ENCODE data around the gene UACA.

Gene UACA

GRCh38 chr15:70627734-70628548 lies 135.4 kb downstream of the UACA start:
- DNase-seq (ENCODE audit: extremely low spot score), result no peak
- ChIA-PET POLR2A (interaction anchor here (0.9 kb wide), 1 partner anchor 26 kb away, joined by 3 read pairs; no protein-coding TSS in a partner anchor), CTCF (interaction anchor here (1.5 kb wide), 1 partner anchor 13 kb away, joined by 3 read pairs; no protein-coding TSS in a partner anchor)

GRCh38 chr15:70627322-70627721 lies 136.0 kb downstream of the UACA start:
- no peak for TF ChIP-seq CTCF (IDR thresholded peaks at IDR 0.05; ENCODE audit: control extremely low read depth, extremely low read depth, low read depth, missing control alignments)
- no peak for DNase-seq (ENCODE audit: extremely low spot score)
- ChIA-PET CTCF (interaction anchor here (1.5 kb wide), 1 partner anchor 13 kb away, joined by 3 read pairs; no protein-coding TSS in a partner anchor), POLR2A (interaction anchor here (0.9 kb wide), 1 partner anchor 26 kb away, joined by 3 read pairs; no protein-coding TSS in a partner anchor)

More at GRCh38 chr15:70627734-70628548, 135.4 kb downstream of the UACA start:
- TF ChIP-seq CTCF (IDR thresholded peaks at IDR 0.05; ENCODE audit: control extremely low read depth, extremely low read depth, low read depth, missing control alignments), result no peak

- DNase-seq (ENCODE audit: extremely low spot score), result peak; percentile 47
- POLR2A ChIA-PET, result no interaction called here
- CTCF ChIA-PET, result interaction anchor here (0.9 kb wide), 1 partner anchor 19 kb away, joined by 3 read pairs; no protein-coding TSS in a partner anchor
- no peak for TF ChIP-seq CTCF (IDR thresholded peaks at IDR 0.05; ENCODE audit: control extremely low read depth, extremely low read depth, low read depth, missing control alignments)
These were observed 137.9 kb downstream of the UACA start for GRCh38 chr15:70625438-70625837.

- ChIA-PET POLR2A (no interaction called here), CTCF (interaction anchor here (0.9 kb wide), 1 partner anchor 18 kb away, joined by 3 read pairs; no protein-coding TSS in a partner anchor)
- no peak for TF ChIP-seq CTCF (IDR thresholded peaks at IDR 0.05; ENCODE audit: control extremely low read depth, extremely low read depth, low read depth, missing control alignments)
- no peak for DNase-seq (ENCODE audit: extremely low spot score)
These were observed 138.3 kb downstream of the UACA start for GRCh38 chr15:70625011-70625410.

- TF ChIP-seq CTCF (IDR thresholded peaks at IDR 0.05; ENCODE audit: control extremely low read depth, extremely low read depth, low read depth, missing control alignments), result no peak
- ChIA-PET POLR2A (no interaction called here), CTCF (interaction anchor here (1.6 kb wide), 1 partner anchor 10 kb away, joined by 3 read pairs; no protein-coding TSS in a partner anchor)
- DNase-seq (ENCODE audit: extremely low spot score), result no peak
These were observed 144.4 kb downstream of the UACA start for GRCh38 chr15:70618929-70619328.

- POLR2A ChIA-PET, result no interaction called here
- no peak for TF ChIP-seq CTCF (IDR thresholded peaks at IDR 0.05; ENCODE audit: control extremely low read depth, extremely low read depth, low read depth, missing control alignments)
- CTCF ChIA-PET, result interaction anchor here (1.2 to 1.6 kb wide), 2 partner anchors 12 to 105 kb away, joined by 3 read pairs; no protein-coding TSS in a partner anchor
- DNase-seq (ENCODE audit: extremely low spot score), result no peak
These were observed 145.5 kb downstream of the UACA start for GRCh38 chr15:70617911-70618287.

Measured in GM10248 (cell line).